ACC112 (cell line): ENCODE measurements around the gene WDR4.
"Not testable (repeated sequence)": the region's sequence is repeated elsewhere in the genome, so short reads cannot be mapped to it uniquely, and the experiment has no call there.

Source experiments
- H2AFZ ChIP-seq: fragments of 200-600 bp; sonication (generic); one replicate; pipeline ENCODE4 v1.6.0; 2017; ENCODE audit warnings: antibody characterized with exemption, low read length; ENCODE audit not compliant: unreplicated experiment
- H3K27ac ChIP-seq: fragments of 200-600 bp; sonication (generic); 2 replicates; pipeline ENCODE4 v1.5.1; 2014; ENCODE audit warnings: low read depth, mild to moderate bottlenecking, antibody characterized with exemption, low read length, moderate library complexity
- H3K27me3 ChIP-seq: fragments of 200-600 bp; sonication (generic); 2 replicates; pipeline ENCODE4 v1.6.1; 2014; ENCODE audit warnings: mild to moderate bottlenecking, antibody characterized with exemption, low read length, moderate library complexity, mixed read lengths; ENCODE audit not compliant: insufficient read depth
- H3K36me3 ChIP-seq: fragments of 200-600 bp; sonication (generic); 2 replicates; pipeline ENCODE4 v1.6.1; 2016; ENCODE audit warnings: mild to moderate bottlenecking, antibody characterized with exemption, low read length, moderate library complexity, mixed read lengths; ENCODE audit not compliant: insufficient read depth
- H3K4me1 ChIP-seq: fragments of 200-600 bp; sonication (generic); one replicate; pipeline ENCODE4 v1.6.1; 2016; ENCODE audit warnings: low read length, mixed read lengths; ENCODE audit not compliant: insufficient read depth, unreplicated experiment, control insufficient read depth
- H3K4me3 ChIP-seq: fragments of 200-600 bp; sonication (generic); 2 replicates; pipeline ENCODE4 v1.5.1; 2014; ENCODE audit warnings: mild to moderate bottlenecking, low read depth, low read length
- H3K79me2 ChIP-seq: fragments of 200-600 bp; sonication (generic); one replicate; pipeline ENCODE4 v1.6.0; 2016; ENCODE audit warnings: low read length; ENCODE audit not compliant: control insufficient read depth, unreplicated experiment, insufficient read depth

The WDR4 gene

GRCh38 chr21:42911920-42912319, 32.6 kb upstream of the WDR4 start:
- not testable (repeated sequence) for H3K27me3 ChIP-seq, H3K4me1 ChIP-seq, H2AFZ ChIP-seq, H3K27ac ChIP-seq, H3K4me3 ChIP-seq, H3K79me2 ChIP-seq, H3K36me3 ChIP-seq

- not testable (repeated sequence) for H3K27ac ChIP-seq, H3K27me3 ChIP-seq, H3K79me2 ChIP-seq, H3K4me1 ChIP-seq, H2AFZ ChIP-seq, H3K4me3 ChIP-seq
- peaks cover 14% of the 10 kb centered on the region for H3K36me3 ChIP-seq
Measured at GRCh38 chr21:42908484-42908883, 29.1 kb upstream of the WDR4 start.

- no peaks in the 10 kb centered on the region for H3K4me1 ChIP-seq
- no peaks in the 10 kb centered on the region for H3K27me3 ChIP-seq
- no peak overlapping the region for H3K27ac ChIP-seq
- H3K4me3 ChIP-seq = no peak overlapping the region
- H3K36me3 ChIP-seq = peaks cover 20% of the 10 kb centered on the region
- H3K79me2 ChIP-seq = peaks cover 10% of the 10 kb centered on the region
- H2AFZ ChIP-seq = no peak overlapping the region
Measured at GRCh38 chr21:42906233-42906632, 26.9 kb upstream of the WDR4 start.

GRCh38 chr21:42905195-42905594, 25.9 kb upstream of the WDR4 start:
- peaks cover 26% of the 10 kb centered on the region for H3K36me3 ChIP-seq
- peaks cover 18% of the 10 kb centered on the region for H3K79me2 ChIP-seq
- H3K4me3 ChIP-seq = no peak overlapping the region
- no peaks in the 10 kb centered on the region for H3K4me1 ChIP-seq
- no peaks in the 10 kb centered on the region for H3K27me3 ChIP-seq
- no peak overlapping the region for H3K27ac ChIP-seq
- no peak overlapping the region for H2AFZ ChIP-seq

- Histone ChIP-seq H3K79me2 (peaks cover 26% of the 10 kb centered on the region), H3K4me1 (no peaks in the 10 kb centered on the region), H3K27ac (no peak overlapping the region), H2AFZ (no peak overlapping the region), H3K27me3 (no peaks in the 10 kb centered on the region), H3K4me3 (no peak overlapping the region), H3K36me3 (peaks cover 26% of the 10 kb centered on the region)
Measured at GRCh38 chr21:42903817-42904216, 24.5 kb upstream of the WDR4 start.

- H3K79me2 ChIP-seq = peaks cover 45% of the 10 kb centered on the region
Measured at GRCh38 chr21:42900446-42900845, 21.1 kb upstream of the WDR4 start.

GRCh38 chr21:42892931-42893755, 13.8 kb upstream of the WDR4 start, which contains the start of gene NDUFV3:
NDUFV3 (plus strand) TSS chr21:42893309; CDS start chr21:42893334, 25 bp downstream.
- Histone ChIP-seq H3K27ac (peak within 1 kb of the TSS; percentile 64), H3K36me3 (peaks cover 3% of the 10 kb centered on the region; the same call in 1 of the 2 replicates), H3K27me3 (no peaks in the 10 kb centered on the region), H2AFZ (peak within 1 kb of the TSS; percentile 94), H3K79me2 (peaks cover 40% of the 10 kb centered on the region), H3K4me1 (no peaks in the 10 kb centered on the region), H3K4me3 (peak within 1 kb of the TSS; percentile 99)

More at GRCh38 chr21:42900446-42900845, 21.1 kb upstream of the WDR4 start:
- no peak overlapping the region for H3K27ac ChIP-seq
- H3K4me1 ChIP-seq = no peaks in the 10 kb centered on the region
- H3K36me3 ChIP-seq = peaks cover 23% of the 10 kb centered on the region
- no peak overlapping the region for H2AFZ ChIP-seq
- no peaks in the 10 kb centered on the region for H3K27me3 ChIP-seq
- no peak overlapping the region for H3K4me3 ChIP-seq

GRCh38 chr21:42892582-42892930, 13.2 kb upstream of the WDR4 start:
- Histone ChIP-seq H3K36me3 (peaks cover 3% of the 10 kb centered on the region; the same call in 1 of the 2 replicates), H3K27me3 (no peaks in the 10 kb centered on the region), H3K79me2 (peaks cover 37% of the 10 kb centered on the region), H3K27ac (peak overlapping the region; percentile 64), H3K4me3 (peak overlapping the region; percentile 99), H2AFZ (peak overlapping the region; percentile 94), H3K4me1 (no peaks in the 10 kb centered on the region)

GRCh38 chr21:42887326-42887725, 8.0 kb upstream of the WDR4 start:
- H3K4me3 ChIP-seq = no peak overlapping the region
- H3K4me1 ChIP-seq = no peaks in the 10 kb centered on the region
- H3K79me2 ChIP-seq = no peaks in the 10 kb centered on the region

GRCh38 chr21:42883921-42884320, 4.6 kb upstream of the WDR4 start:
- Histone ChIP-seq H3K4me3 (no peak overlapping the region), H2AFZ (no peak overlapping the region), H3K27ac (no peak overlapping the region), H3K4me1 (peaks cover 6% of the 10 kb centered on the region), H3K27me3 (no peaks in the 10 kb centered on the region), H3K36me3 (peaks cover 4% of the 10 kb centered on the region; the same call in 1 of the 2 replicates), H3K79me2 (peaks cover 12% of the 10 kb centered on the region)

More at GRCh38 chr21:42887326-42887725, 8.0 kb upstream of the WDR4 start:
- Histone ChIP-seq H3K27ac (no peak overlapping the region), H2AFZ (no peak overlapping the region), H3K36me3 (peaks cover 4% of the 10 kb centered on the region; the same call in 1 of the 2 replicates), H3K27me3 (no peaks in the 10 kb centered on the region)

- H3K4me3 ChIP-seq = peak overlapping the region; percentile 94
Measured at GRCh38 chr21:42880352-42880751, 1.0 kb upstream of the WDR4 start.

More at GRCh38 chr21:42880352-42880751, 1.0 kb upstream of the WDR4 start:
- Histone ChIP-seq H3K36me3 (peaks cover 7% of the 10 kb centered on the region; the same call in 1 of the 2 replicates), H3K27ac (no peak overlapping the region), H2AFZ (peak overlapping the region; percentile 73), H3K4me1 (peaks cover 6% of the 10 kb centered on the region), H3K27me3 (no peaks in the 10 kb centered on the region), H3K79me2 (peaks cover 41% of the 10 kb centered on the region)
